HL-60 (cell line): ENCODE measurements around the gene KIR2DL3.

Experiments
- GABPA ChIP-seq: IDR thresholded peaks from 2 replicates; pipeline ENCODE4 v1.6.1; 2012; ENCODE audit warnings: low read depth
- POLR2AphosphoS5 ChIP-seq: IDR thresholded peaks from 2 replicates; pipeline ENCODE4 v1.6.1; 2012; ENCODE audit warnings: low read depth
- SPI1 ChIP-seq: IDR thresholded peaks from 2 replicates; pipeline ENCODE4 v1.6.1; 2012; ENCODE audit warnings: low read depth, mild to moderate bottlenecking, borderline replicate concordance
- TF ChIP-seq, protein P1 (sequence below): IDR thresholded peaks from one replicate; pipeline ENCODE4 v1.5.1; 2011; ENCODE audit warnings: low read length, control low read depth, inconsistent platforms; ENCODE audit not compliant: insufficient read depth
- TF ChIP-seq, protein P2 (sequence below): IDR thresholded peaks from 2 replicates; pipeline ENCODE4 v1.6.1; 2012; ENCODE audit warnings: low read depth; ENCODE audit not compliant: insufficient replicate concordance

DNA sequence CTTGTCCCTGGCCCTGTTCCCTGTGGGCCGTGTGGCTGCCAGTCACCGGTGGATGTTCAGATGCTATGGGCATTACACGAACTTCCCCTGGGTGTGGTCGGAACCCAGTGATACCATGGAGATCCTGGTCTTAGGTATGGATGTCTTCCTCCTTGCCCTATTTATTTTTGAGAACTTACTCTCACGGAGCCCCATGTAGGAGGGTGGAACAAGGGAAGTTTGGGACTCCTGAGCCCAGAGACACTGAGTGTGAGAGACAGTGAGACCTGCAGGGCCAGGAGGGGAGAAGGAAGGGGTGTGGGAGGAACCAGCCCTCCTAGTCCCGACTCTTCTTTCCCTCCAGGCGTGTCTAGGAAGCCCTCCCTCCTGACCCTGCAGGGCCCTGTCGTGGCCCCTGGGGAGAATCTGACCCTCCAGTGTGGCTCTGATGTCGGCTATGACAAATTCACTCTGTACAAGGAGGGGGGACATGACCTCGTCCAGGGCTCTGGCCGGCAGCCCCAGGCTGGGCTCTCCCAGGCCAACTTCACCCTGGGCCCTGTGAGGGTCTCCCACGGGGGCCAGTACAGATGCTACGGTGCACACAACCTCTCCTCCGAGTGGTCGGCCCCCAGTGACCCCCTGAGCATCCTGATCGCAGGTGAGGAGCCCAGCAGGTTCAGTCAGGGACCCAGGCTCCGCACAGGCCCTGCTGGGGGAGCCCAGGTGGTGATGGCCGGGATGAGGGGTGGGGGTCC lies 28.9 kb upstream of the KIR2DL3 start:
- no peak for TF ChIP-seq POLR2AphosphoS5
- TF ChIP-seq, protein P1, sequence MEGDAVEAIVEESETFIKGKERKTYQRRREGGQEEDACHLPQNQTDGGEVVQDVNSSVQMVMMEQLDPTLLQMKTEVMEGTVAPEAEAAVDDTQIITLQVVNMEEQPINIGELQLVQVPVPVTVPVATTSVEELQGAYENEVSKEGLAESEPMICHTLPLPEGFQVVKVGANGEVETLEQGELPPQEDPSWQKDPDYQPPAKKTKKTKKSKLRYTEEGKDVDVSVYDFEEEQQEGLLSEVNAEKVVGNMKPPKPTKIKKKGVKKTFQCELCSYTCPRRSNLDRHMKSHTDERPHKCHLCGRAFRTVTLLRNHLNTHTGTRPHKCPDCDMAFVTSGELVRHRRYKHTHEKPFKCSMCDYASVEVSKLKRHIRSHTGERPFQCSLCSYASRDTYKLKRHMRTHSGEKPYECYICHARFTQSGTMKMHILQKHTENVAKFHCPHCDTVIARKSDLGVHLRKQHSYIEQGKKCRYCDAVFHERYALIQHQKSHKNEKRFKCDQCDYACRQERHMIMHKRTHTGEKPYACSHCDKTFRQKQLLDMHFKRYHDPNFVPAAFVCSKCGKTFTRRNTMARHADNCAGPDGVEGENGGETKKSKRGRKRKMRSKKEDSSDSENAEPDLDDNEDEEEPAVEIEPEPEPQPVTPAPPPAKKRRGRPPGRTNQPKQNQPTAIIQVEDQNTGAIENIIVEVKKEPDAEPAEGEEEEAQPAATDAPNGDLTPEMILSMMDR, result no peak
- TF ChIP-seq GABPA, result no peak
- TF ChIP-seq, protein P2, sequence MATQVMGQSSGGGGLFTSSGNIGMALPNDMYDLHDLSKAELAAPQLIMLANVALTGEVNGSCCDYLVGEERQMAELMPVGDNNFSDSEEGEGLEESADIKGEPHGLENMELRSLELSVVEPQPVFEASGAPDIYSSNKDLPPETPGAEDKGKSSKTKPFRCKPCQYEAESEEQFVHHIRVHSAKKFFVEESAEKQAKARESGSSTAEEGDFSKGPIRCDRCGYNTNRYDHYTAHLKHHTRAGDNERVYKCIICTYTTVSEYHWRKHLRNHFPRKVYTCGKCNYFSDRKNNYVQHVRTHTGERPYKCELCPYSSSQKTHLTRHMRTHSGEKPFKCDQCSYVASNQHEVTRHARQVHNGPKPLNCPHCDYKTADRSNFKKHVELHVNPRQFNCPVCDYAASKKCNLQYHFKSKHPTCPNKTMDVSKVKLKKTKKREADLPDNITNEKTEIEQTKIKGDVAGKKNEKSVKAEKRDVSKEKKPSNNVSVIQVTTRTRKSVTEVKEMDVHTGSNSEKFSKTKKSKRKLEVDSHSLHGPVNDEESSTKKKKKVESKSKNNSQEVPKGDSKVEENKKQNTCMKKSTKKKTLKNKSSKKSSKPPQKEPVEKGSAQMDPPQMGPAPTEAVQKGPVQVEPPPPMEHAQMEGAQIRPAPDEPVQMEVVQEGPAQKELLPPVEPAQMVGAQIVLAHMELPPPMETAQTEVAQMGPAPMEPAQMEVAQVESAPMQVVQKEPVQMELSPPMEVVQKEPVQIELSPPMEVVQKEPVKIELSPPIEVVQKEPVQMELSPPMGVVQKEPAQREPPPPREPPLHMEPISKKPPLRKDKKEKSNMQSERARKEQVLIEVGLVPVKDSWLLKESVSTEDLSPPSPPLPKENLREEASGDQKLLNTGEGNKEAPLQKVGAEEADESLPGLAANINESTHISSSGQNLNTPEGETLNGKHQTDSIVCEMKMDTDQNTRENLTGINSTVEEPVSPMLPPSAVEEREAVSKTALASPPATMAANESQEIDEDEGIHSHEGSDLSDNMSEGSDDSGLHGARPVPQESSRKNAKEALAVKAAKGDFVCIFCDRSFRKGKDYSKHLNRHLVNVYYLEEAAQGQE, result no peak
- no peak for TF ChIP-seq SPI1
